Activated CD8-positive, alpha-beta T cell treated with anti-CD3 and anti-CD28 coated beads, Interleukin-2, amount 10 ng/mL, durations not matched to agents 7 days and 5 days (primary cell): ENCODE data around the gene KRT9. TPM values are rescaled to one million over a fixed set of nuclear protein-coding genes. Genes with fewer than 3 reads are reported as not detected.
"Not testable (repeated sequence)": the region's sequence is repeated elsewhere in the genome, so short reads cannot be mapped to it uniquely, and the experiment has no call there.

Source experiments
- ATAC-seq: fragments of 150-1000 bp; cut with Tn5 transposase; one replicate; pipeline ENCODE4 v1.10.0; 2021; ENCODE audit warnings: moderate library complexity
- CTCF ChIA-PET: fragments of 350-600 bp; sonication (Branson Sonifier 250); formaldehyde crosslinking; loops from one replicate; lab custom pipeline; 2021; ENCODE audit warnings: antibody characterized with exemption; lab: Charles Lee
- POLR2A ChIA-PET: fragments of 350-600 bp; sonication (Branson Sonifier 250); formaldehyde crosslinking; loops from one replicate; lab custom pipeline; 2021; ENCODE audit warnings: antibody characterized with exemption; lab: Charles Lee
- DNase-seq: peaks from one replicate; pipeline ENCODE4 v3.0.0-alpha.2; 2020
- H3K27ac Mint-ChIP-seq: one replicate; pipeline ENCODE4 v1.8.0; 2021; ENCODE audit warnings: mild to moderate bottlenecking, mixed read lengths
- H3K27me3 Mint-ChIP-seq: one replicate; pipeline ENCODE4 v1.8.0; 2021; ENCODE audit warnings: low read depth, mixed read lengths
- H3K36me3 Mint-ChIP-seq: one replicate; pipeline ENCODE4 v1.8.0; 2021; ENCODE audit warnings: low read depth, mixed read lengths
- H3K4me1 Mint-ChIP-seq: one replicate; pipeline ENCODE4 v1.8.0; 2021; ENCODE audit warnings: low read depth, mixed read lengths
- H3K4me3 Mint-ChIP-seq: one replicate; pipeline ENCODE4 v1.8.0; 2021; ENCODE audit warnings: mild to moderate bottlenecking, mixed read lengths
- H3K9me3 Mint-ChIP-seq: one replicate; pipeline ENCODE4 v1.8.0; 2022; ENCODE audit warnings: mixed read lengths; ENCODE audit not compliant: insufficient read depth
- total RNA-seq, 2 experiments: library from RNA; stranded (reverse); gene quantifications; one replicate each; pipeline ENCODE4 v1.2.3, GENCODE V29; 2021

The KRT9 gene
- total RNA-seq, 2 experiments from 2014 or later: not detected

- H3K27me3 Mint-ChIP-seq: peaks cover 17% of the 10 kb centered on the region
- ATAC-seq, H3K9me3 Mint-ChIP-seq, POLR2A ChIA-PET, H3K4me1 Mint-ChIP-seq, H3K36me3 Mint-ChIP-seq, H3K4me3 Mint-ChIP-seq, H3K27ac Mint-ChIP-seq, DNase-seq: not testable (repeated sequence)
- CTCF ChIA-PET: interaction anchor here (1.4 to 2.2 kb wide), 4 partner anchors 11 to 81 kb away, joined by 3 to 10 read pairs (median 8); no protein-coding TSS in a partner anchor
These were observed 10.5 kb upstream of the KRT9 start for GRCh38 chr17:41582061-41582968.

GRCh38 chr17:41581366-41582060 is 9.7 kb upstream of the KRT9 start:
- Mint-ChIP-seq H3K27me3 (peaks cover 17% of the 10 kb centered on the region), H3K36me3 (no peaks in the 10 kb centered on the region)
- CTCF ChIA-PET: interaction anchor here (0.7 to 2.2 kb wide), 5 partner anchors 12 to 84 kb away, joined by 3 to 10 read pairs (median 7); no protein-coding TSS in a partner anchor

DNA sequence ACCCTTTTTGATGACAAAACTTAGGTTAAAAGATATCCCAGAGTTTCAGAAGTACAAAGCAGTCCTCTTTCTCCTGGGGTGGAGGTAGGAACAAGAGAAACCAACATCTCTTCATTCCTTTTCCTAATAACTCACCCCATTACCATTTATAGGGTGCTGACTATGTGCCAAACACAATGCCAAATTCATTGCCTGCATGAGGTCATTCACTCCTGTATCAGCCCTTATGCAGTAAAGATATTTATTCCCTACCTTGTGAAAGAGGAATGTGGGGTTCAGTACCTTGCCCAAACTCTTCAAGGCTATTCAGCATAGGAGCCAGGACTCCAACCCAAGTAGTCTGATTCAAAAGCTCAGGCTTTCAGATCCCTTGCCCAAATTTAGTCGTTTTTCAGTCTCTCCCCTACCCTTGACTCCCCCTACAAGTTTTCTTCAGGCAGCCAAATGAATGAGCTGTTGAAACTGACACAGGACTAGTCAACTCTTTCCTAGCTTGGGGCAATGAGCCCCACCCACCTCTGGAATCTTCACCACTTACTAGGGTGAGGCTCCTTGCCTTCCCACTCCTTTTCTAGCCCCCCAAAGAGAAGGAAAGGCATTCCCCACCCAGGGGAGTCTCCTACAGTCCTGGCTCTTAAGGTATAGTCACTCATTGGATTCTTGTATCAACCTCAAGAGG is 9.0 kb upstream of the KRT9 start:
- Mint-ChIP-seq H3K9me3 (no peaks in the 10 kb centered on the region), H3K36me3 (no peaks in the 10 kb centered on the region), H3K27me3 (peaks cover 17% of the 10 kb centered on the region), H3K4me3 (no peak overlapping the region), H3K4me1 (no peaks in the 10 kb centered on the region), H3K27ac (no peak overlapping the region)
- ATAC-seq (no peak), DNase-seq (no peak)
- ChIA-PET POLR2A (no interaction called here), CTCF (interaction anchor here (0.7 to 2.2 kb wide), 5 partner anchors 12 to 85 kb away, joined by 3 to 10 read pairs (median 7); no protein-coding TSS in a partner anchor)

More at GRCh38 chr17:41581366-41582060, 9.7 kb upstream of the KRT9 start:
- DNase-seq (no peak), ATAC-seq (no peak)
- Mint-ChIP-seq H3K27ac (no peak overlapping the region), H3K9me3 (no peaks in the 10 kb centered on the region), H3K4me1 (no peaks in the 10 kb centered on the region), H3K4me3 (no peak overlapping the region)
- POLR2A ChIA-PET: no interaction called here

DNA sequence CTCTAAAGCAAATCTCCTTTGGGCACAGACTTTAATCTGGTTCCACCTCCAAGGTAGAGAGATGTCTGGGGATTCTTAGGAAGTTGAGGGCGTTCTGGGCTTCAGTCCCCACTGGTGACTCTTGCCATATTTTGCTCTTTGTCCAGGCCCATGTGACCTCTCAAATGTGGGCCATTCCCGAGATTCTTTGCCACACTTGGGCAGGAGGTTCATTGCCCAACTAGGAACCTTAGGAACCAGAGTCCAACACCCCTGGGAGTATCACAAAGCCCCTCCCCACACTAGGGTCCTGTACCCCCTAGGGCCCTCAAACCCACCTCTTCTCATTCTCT is 8.4 kb upstream of the KRT9 start:
- Mint-ChIP-seq H3K9me3 (no peaks in the 10 kb centered on the region), H3K27me3 (peaks cover 17% of the 10 kb centered on the region), H3K27ac (no peak overlapping the region), H3K4me3 (no peak overlapping the region), H3K4me1 (no peaks in the 10 kb centered on the region), H3K36me3 (no peaks in the 10 kb centered on the region)
- ATAC-seq: no peak
- DNase-seq: no peak
- ChIA-PET CTCF (interaction anchor here (0.6 to 2.2 kb wide), 15 partner anchors 13 to 86 kb away, joined by 3 to 13 read pairs (median 4); no protein-coding TSS in a partner anchor), POLR2A (no interaction called here)

GRCh38 chr17:41579484-41580243 is 7.8 kb upstream of the KRT9 start:
- ChIA-PET CTCF (interaction anchor here (0.6 to 1.7 kb wide), 14 partner anchors 12 to 87 kb away, joined by 3 to 13 read pairs (median 4); no protein-coding TSS in a partner anchor), POLR2A (no interaction called here)
- Mint-ChIP-seq H3K4me1 (no peaks in the 10 kb centered on the region), H3K36me3 (no peaks in the 10 kb centered on the region), H3K27me3 (peaks cover 17% of the 10 kb centered on the region), H3K27ac (no peak overlapping the region), H3K9me3 (no peaks in the 10 kb centered on the region), H3K4me3 (no peak overlapping the region)
- DNase-seq (peak; percentile 84), ATAC-seq (peak; percentile 96)

DNA sequence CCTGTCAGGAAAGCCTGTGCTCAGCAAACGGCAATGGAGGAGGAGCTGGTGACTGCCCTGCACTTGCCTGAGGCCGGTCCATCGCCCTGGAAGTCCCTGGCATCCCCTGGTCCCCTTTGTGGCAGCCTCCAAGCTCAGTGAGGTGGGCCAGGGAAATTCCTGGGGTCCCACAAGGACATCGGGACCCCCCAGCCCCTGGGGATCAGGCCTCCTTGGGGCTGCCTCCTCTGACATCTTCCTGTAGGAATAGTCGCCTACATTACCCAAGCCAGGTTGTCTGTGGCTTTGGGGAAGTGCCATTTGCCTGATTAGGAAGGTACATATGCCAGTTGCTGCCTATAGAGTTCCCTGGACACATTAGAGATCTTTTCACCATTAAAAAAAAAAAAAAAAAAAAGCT is 7.1 kb upstream of the KRT9 start:
- CTCF ChIA-PET: interaction anchor here (1.0 to 1.7 kb wide), 10 partner anchors 12 to 84 kb away, joined by 3 to 13 read pairs (median 4); no protein-coding TSS in a partner anchor
- no peaks in the 10 kb centered on the region for H3K36me3 Mint-ChIP-seq
- H3K4me3 Mint-ChIP-seq: no peak overlapping the region
- H3K4me1 Mint-ChIP-seq: no peaks in the 10 kb centered on the region
- no peak overlapping the region for H3K27ac Mint-ChIP-seq
- POLR2A ChIA-PET: no interaction called here
- H3K9me3 Mint-ChIP-seq: no peaks in the 10 kb centered on the region
- DNase-seq (no peak), ATAC-seq (no peak)
- H3K27me3 Mint-ChIP-seq: peaks cover 17% of the 10 kb centered on the region

DNA sequence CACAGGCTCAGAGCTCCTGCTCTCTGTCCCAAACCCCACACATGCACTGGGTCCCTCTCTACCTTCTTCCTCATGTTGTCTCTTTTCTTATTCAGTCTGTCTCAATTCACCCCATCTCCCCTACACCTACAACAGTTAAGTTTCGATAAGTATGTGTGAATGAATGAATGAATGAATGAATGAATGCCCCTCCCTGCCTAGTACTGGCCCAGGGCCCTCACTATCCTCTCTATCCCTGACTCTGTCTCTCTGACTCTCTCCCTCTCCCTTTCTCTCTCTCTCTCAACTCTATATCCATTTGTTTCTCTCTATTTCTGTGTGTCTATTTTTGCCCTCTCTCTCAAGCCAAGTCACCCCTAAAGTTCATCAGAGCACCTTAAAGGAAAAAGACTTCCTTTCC is 6.7 kb upstream of the KRT9 start:
- CTCF ChIA-PET: interaction anchor here (1.4 to 1.7 kb wide), 3 partner anchors 29 to 31 kb away, joined by 4 to 13 read pairs (median 4); no protein-coding TSS in a partner anchor
- H3K4me3 Mint-ChIP-seq: no peak overlapping the region
- no peaks in the 10 kb centered on the region for H3K9me3 Mint-ChIP-seq
- H3K36me3 Mint-ChIP-seq: no peaks in the 10 kb centered on the region
- POLR2A ChIA-PET: no interaction called here
- H3K27me3 Mint-ChIP-seq: peaks cover 19% of the 10 kb centered on the region
- H3K4me1 Mint-ChIP-seq: no peaks in the 10 kb centered on the region
- H3K27ac Mint-ChIP-seq: no peak overlapping the region
- DNase-seq (no peak), ATAC-seq (no peak)

- H3K27ac Mint-ChIP-seq, DNase-seq, H3K9me3 Mint-ChIP-seq, POLR2A ChIA-PET, H3K4me3 Mint-ChIP-seq, H3K36me3 Mint-ChIP-seq, H3K4me1 Mint-ChIP-seq, ATAC-seq: not testable (repeated sequence)
- H3K27me3 Mint-ChIP-seq: peaks cover 24% of the 10 kb centered on the region
- CTCF ChIA-PET: interaction anchor here (0.8 to 1.1 kb wide), 2 partner anchors 28 to 72 kb away, joined by 3 to 5 read pairs; no protein-coding TSS in a partner anchor
These were observed 4.9 kb upstream of the KRT9 start for GRCh38 chr17:41576740-41577139.

DNA sequence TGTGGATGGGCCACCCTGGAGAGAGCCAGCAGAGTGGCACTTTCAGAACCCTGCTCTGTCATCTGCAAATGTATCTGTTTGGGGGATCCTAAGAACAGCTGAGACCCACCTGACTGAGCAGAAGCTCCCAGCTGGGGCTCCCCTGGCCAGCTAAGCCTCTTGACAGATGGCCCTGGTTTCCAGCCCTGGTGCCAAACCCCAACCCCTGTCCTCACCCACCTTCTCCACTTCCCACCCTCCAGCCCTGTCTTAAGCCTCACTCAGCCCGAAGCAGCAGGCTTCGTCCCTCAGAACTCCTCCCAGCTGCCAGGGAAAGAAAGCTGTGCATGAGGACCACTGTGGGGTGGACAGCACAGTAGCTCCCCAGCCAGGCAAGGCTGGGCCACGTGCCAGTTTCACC is 3.5 kb upstream of the KRT9 start:
- CTCF ChIA-PET: no interaction called here
- POLR2A ChIA-PET: no interaction called here
- H3K27me3 Mint-ChIP-seq: peaks cover 20% of the 10 kb centered on the region

DNA sequence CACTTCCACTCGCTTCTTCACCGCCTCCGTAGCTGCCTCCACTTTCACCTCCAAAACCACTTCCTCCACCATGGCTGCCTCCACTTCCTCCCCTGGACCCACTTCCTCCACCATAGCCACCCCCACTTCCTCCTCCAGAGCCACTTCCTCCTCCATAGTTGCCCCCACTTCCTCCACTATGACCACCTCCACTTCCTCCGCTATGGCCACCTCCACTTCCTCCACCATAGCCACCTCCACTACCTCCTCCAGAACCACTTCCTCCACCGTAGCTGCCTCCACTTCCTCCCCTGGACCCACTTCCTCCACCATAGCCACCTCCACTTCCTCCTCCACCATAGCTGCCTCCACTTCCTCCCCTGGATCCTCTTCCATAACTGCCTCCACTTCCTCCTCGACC is 4.5 kb downstream of the KRT9 start:
- CTCF ChIA-PET: interaction anchor here (0.7 to 4.9 kb wide), 5 partner anchors 12 to 244 kb away, joined by 3 to 31 read pairs (median 11); partner anchors contain the start of gene P3H4
- Mint-ChIP-seq H3K27ac (peak overlapping the region; percentile 87), H3K36me3 (peaks cover 5% of the 10 kb centered on the region), H3K4me1 (peaks cover 8% of the 10 kb centered on the region), H3K4me3 (no peak overlapping the region), H3K9me3 (peaks cover 8% of the 10 kb centered on the region), H3K27me3 (peaks cover 26% of the 10 kb centered on the region)
- peak; percentile 28 for DNase-seq
- ATAC-seq: no peak
- POLR2A ChIA-PET: no interaction called here

More for the DNA sequence above, 3.5 kb upstream of the KRT9 start:
- Mint-ChIP-seq H3K4me3 (no peak overlapping the region), H3K4me1 (no peaks in the 10 kb centered on the region), H3K36me3 (no peaks in the 10 kb centered on the region), H3K9me3 (no peaks in the 10 kb centered on the region), H3K27ac (no peak overlapping the region)
- DNase-seq (no peak), ATAC-seq (no peak)
